Measurements from ENCODE around the gene C5AR2.
"Not testable (repeated sequence)": the region's sequence is repeated elsewhere in the genome, so short reads cannot be mapped to it uniquely, and the experiment has no call there.

Gene C5AR2

DNA sequence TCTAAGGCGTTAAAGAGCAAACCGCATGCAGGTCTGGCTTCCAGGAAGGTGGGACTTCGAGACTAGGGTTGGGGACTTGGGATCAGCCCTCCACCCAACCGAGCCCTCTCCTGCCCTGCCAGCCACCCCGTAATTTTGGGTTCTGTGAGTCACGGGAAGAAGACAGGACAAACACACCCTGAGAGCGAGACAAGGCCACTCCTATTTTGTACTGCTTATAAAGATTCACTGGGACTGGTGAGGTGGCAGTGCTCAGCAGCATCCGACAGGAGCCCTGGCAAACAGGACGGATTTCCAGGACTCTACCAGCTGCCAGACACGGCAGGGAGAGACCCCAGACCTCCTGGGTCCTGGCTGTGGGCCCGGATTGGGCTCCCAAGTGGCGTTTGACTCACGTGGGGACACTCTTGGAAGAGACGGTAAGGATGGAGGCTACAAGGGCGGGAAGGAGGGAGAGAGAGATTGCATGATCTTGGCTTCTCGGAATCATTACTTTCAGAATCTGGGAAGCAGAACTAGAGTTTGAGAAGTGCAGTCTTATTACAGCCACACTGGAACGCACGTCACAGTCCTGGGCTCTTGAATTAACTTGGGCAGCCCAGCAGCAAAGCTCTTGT, at the start of gene C5AR2:
TSS of gene C5AR2 (plus strand) at position 245 of the 617 bp plus-strand sequence. CDS start 8,625 bp downstream, outside the sequence.
- no peaks in the 10 kb centered on the region for H3K27me3 ChIP-seq (replicated peaks; ENCODE audit: control insufficient read depth, insufficient read depth, low read length)
- H3K9me3 ChIP-seq (ENCODE audit: control insufficient read depth, low read length), result no peaks in the 10 kb centered on the region
- H3K4me3 ChIP-seq (ENCODE audit: low read length), result peak within 1 kb of the TSS; percentile 65
- H3K9ac ChIP-seq (ENCODE audit: low read length), result peak within 1 kb of the TSS; percentile 59
- no peak for DNase-seq (ENCODE audit: low read depth)
- peaks cover 7% of the 10 kb centered on the region for H3K4me1 ChIP-seq (ENCODE audit: control insufficient read depth, insufficient read depth, low read length)
- no peaks in the 10 kb centered on the region for H3K36me3 ChIP-seq (ENCODE audit: control insufficient read depth, insufficient read depth, low read length, severe bottlenecking)

DNA sequence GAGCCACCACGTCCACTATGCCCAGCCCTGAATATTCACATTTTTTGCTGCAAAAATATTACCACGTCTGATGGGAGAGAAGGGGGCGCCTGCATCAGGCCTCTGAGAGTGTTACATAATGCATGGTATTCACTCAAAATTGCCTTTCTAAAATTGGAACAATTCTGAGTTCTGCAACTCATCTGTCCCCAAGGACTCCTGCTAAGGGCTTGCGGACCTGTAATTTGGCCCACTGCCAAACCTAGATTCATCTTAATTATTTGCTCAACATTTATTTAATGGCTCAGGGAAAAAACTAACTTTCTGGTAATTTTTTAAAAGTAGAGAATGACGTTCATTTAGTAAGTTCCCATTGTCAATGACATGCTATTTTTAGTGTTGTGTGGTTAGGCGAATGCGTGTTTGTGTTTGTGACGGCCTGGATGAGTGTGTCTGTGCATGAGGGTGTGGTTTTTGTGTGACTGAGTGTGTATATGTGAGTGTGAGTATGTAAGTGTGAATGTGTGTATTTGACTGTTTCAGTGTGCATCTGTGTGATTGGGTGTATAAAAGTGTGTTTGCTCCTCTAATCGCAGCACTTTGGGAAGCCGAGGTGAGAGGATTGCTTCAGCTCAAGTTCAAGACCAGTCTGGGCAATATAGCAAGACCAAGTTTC, 48.4 kb upstream of the C5AR2 start:
- Histone ChIP-seq H3K9ac (ENCODE audit: low read length) (no peak overlapping the region), H3K4me3 (ENCODE audit: low read length) (no peak overlapping the region), H3K9me3 (ENCODE audit: control insufficient read depth, low read length) (no peaks in the 10 kb centered on the region), H3K27me3 (replicated peaks; ENCODE audit: control insufficient read depth, insufficient read depth, low read length) (no peaks in the 10 kb centered on the region), H3K4me1 (ENCODE audit: control insufficient read depth, insufficient read depth, low read length) (peaks cover 7% of the 10 kb centered on the region), H3K36me3 (ENCODE audit: control insufficient read depth, insufficient read depth, low read length, severe bottlenecking) (no peaks in the 10 kb centered on the region)
- no peak for DNase-seq (ENCODE audit: low read depth)

DNA sequence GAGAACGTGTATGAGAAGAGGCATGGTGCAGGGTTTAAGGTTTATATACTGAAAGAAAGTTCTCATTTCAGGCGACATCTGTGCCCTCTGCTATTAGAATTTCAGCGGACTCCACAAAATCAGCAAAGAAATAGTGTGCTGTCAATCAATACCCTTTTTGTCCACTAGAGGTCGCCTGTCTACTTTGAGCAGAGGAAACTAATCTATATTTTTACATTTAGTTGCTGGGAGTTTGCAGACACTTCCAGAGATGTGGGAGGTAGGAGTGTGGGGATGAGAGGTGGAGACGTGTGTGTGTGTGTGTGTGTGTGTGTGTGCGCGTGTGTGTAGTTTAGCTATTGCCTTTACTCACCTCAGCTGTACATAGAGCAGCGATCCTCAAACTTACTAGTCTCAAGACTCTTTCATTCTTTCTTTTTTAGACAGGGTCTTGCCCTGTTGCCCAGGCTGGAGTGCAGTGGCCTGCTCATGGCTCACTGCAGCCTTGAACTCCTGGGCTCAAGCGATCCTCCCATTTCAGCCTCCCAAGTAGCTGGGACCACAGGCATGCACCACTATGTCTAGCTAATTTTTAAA, 47.6 kb upstream of the C5AR2 start:
- no peaks in the 10 kb centered on the region for H3K9me3 ChIP-seq (ENCODE audit: control insufficient read depth, low read length)
- peak; percentile 85 for DNase-seq (ENCODE audit: low read depth)
- no peak overlapping the region for H3K9ac ChIP-seq (ENCODE audit: low read length)
- H3K36me3 ChIP-seq (ENCODE audit: control insufficient read depth, insufficient read depth, low read length, severe bottlenecking), result no peaks in the 10 kb centered on the region
- H3K27me3 ChIP-seq (replicated peaks; ENCODE audit: control insufficient read depth, insufficient read depth, low read length), result no peaks in the 10 kb centered on the region
- H3K4me3 ChIP-seq (ENCODE audit: low read length), result no peak overlapping the region
- peaks cover 14% of the 10 kb centered on the region for H3K4me1 ChIP-seq (ENCODE audit: control insufficient read depth, insufficient read depth, low read length)

DNA sequence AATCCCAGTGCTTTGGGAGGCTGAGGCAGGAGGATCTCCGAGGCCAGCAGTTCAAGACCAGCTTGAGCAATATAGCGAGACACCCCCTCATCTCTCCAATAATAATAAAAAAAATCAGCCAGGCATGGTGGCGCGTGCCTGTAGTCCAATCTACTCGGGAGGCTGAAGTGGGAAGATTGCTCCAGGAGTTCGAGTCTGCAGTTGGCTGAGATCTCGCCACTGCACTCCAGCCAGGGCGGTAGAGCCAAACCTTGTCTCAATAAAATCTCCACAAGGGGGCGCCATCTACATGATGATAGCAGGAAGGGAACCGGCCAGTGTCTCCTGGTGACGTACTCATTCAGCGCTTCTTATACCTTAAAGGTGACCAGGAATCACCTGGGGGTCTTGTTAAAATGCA, 35.9 kb upstream of the C5AR2 start:
- Histone ChIP-seq H3K4me3 (ENCODE audit: low read length) (no peak overlapping the region), H3K4me1 (ENCODE audit: control insufficient read depth, insufficient read depth, low read length) (no peaks in the 10 kb centered on the region), H3K27me3 (replicated peaks; ENCODE audit: control insufficient read depth, insufficient read depth, low read length) (no peaks in the 10 kb centered on the region), H3K9ac (ENCODE audit: low read length) (no peak overlapping the region), H3K9me3 (ENCODE audit: control insufficient read depth, low read length) (no peaks in the 10 kb centered on the region), H3K36me3 (ENCODE audit: control insufficient read depth, insufficient read depth, low read length, severe bottlenecking) (no peaks in the 10 kb centered on the region)
- peak; percentile 96 for DNase-seq (ENCODE audit: low read depth)

DNA sequence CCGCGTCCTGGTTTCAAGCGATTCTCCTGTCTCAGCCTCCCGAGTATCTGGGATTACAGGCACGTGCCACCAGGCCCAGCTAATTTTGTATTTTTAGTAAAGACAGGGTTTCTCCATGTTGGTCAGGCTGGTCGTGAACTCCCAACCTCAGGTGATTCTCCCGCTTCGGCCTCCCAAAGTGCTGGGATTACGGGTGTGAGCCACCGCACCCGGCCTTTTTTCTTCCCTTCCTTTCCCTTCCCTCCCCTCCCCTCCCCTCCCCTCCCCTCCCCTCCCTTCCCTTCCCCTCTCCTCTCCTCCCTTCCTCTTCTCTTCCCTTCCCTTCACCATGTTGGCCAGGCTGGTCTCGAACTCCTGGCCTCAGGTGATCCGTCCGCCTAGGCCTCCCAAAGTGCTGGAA, 31.1 kb upstream of the C5AR2 start:
- not testable (repeated sequence) for H3K36me3 ChIP-seq (ENCODE audit: control insufficient read depth, insufficient read depth, low read length, severe bottlenecking); H3K4me3 ChIP-seq (ENCODE audit: low read length); H3K27me3 ChIP-seq (replicated peaks; ENCODE audit: control insufficient read depth, insufficient read depth, low read length); H3K9ac ChIP-seq (ENCODE audit: low read length); H3K4me1 ChIP-seq (ENCODE audit: control insufficient read depth, insufficient read depth, low read length); DNase-seq (ENCODE audit: low read depth); H3K9me3 ChIP-seq (ENCODE audit: control insufficient read depth, low read length)

DNA sequence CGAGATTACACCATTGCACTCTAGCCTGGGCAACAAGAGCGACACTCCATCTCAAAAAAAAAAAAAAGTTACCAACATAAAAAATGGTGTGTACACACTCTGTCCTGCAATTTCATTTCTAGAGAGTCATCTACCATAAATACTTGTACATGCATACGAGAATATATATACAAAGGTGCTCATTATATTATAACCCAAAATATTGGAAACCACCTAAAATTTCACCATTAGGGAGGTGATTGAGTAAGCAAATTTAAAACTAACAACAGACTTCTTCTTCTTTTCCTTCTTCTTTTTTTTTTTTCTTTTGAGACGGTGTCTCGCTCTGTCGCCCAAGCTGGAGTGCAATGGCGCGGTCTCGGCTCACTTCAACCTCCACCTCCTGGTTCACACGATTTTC, 29.7 kb upstream of the C5AR2 start:
- H3K36me3 ChIP-seq (ENCODE audit: control insufficient read depth, insufficient read depth, low read length, severe bottlenecking), result no peaks in the 10 kb centered on the region
- no peak for DNase-seq (ENCODE audit: low read depth)
- H3K9ac ChIP-seq (ENCODE audit: low read length), result no peak overlapping the region
- H3K27me3 ChIP-seq (replicated peaks; ENCODE audit: control insufficient read depth, insufficient read depth, low read length), result no peaks in the 10 kb centered on the region
- H3K4me1 ChIP-seq (ENCODE audit: control insufficient read depth, insufficient read depth, low read length), result peaks cover 13% of the 10 kb centered on the region
- no peaks in the 10 kb centered on the region for H3K9me3 ChIP-seq (ENCODE audit: control insufficient read depth, low read length)
- H3K4me3 ChIP-seq (ENCODE audit: low read length), result no peak overlapping the region

DNA sequence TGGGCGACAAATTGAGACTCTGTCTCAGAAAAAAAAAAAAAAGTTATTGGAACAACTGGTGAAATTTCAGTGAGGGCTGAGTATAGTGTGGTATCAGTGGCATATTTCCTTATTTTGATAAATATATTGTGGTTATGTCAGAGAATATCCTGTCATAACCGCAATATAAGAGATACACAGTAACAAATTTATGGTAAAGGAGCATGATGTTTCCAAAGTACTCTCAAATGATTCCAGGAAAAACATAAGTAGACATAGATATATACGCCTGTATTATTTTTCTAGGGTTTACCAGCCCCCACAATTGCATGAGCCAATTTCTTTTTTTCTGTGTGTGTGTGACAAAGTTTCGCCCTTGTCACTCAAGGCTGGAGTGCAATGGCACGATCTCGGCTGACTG, 28.0 kb upstream of the C5AR2 start:
- Histone ChIP-seq H3K4me1 (ENCODE audit: control insufficient read depth, insufficient read depth, low read length) (peaks cover 20% of the 10 kb centered on the region), H3K36me3 (ENCODE audit: control insufficient read depth, insufficient read depth, low read length, severe bottlenecking) (no peaks in the 10 kb centered on the region)
- DNase-seq (ENCODE audit: low read depth), result no peak

DNA sequence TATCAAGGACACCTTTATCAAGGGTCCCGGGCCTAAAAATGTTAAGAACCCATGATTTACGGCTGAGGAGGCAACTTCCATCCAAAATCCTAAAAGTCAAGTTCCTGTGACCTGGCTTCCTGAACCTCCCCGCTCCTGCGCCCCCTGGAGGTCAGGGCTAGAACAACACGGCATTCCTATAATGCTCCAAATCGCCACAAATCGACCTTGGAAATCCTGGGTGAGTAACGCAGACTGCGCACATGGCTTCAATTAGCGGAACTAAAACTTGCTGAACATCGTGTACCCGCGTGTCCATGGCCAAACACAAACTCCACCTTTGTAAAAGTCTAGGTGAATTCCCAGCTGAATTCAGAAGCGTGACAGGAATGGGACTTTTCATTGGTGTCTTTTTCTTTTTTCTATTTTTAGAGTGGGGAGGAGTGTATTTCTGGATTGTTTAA, 26.6 kb upstream of the C5AR2 start:
- no peaks in the 10 kb centered on the region for H3K36me3 ChIP-seq (ENCODE audit: control insufficient read depth, insufficient read depth, low read length, severe bottlenecking)
- H3K4me3 ChIP-seq (ENCODE audit: low read length), result no peak overlapping the region
- peak; percentile 99 for DNase-seq (ENCODE audit: low read depth)
- H3K4me1 ChIP-seq (ENCODE audit: control insufficient read depth, insufficient read depth, low read length), result peaks cover 29% of the 10 kb centered on the region
- peak overlapping the region; percentile 56 for H3K9ac ChIP-seq (ENCODE audit: low read length)
- no peaks in the 10 kb centered on the region for H3K27me3 ChIP-seq (replicated peaks; ENCODE audit: control insufficient read depth, insufficient read depth, low read length)
- no peaks in the 10 kb centered on the region for H3K9me3 ChIP-seq (ENCODE audit: control insufficient read depth, low read length)

More for the DNA sequence above, 28.0 kb upstream of the C5AR2 start:
- no peaks in the 10 kb centered on the region for H3K9me3 ChIP-seq (ENCODE audit: control insufficient read depth, low read length)
- H3K27me3 ChIP-seq (replicated peaks; ENCODE audit: control insufficient read depth, insufficient read depth, low read length), result no peaks in the 10 kb centered on the region
- H3K4me3 ChIP-seq (ENCODE audit: low read length), result no peak overlapping the region
- no peak overlapping the region for H3K9ac ChIP-seq (ENCODE audit: low read length)

DNA sequence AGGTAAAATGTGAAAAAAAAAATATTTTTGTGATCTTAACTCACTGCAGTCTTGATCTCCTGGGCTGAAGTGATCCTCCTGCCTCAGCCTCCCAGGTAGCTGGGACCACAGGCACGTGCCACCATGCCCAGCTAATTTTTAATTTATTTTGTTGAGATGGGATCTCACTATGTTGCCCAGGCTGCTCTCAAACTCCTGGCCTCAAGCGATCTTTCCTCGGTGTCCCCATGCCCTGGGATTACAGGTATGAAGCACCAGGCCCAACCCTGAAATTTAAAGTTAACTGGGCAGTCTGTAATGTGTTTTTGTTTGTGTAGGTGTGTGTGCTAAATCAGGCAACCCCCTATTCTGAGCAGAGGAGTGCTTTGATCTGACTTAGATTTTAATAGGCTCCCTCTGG, 25.7 kb upstream of the C5AR2 start:
- Histone ChIP-seq H3K9me3 (ENCODE audit: control insufficient read depth, low read length) (no peaks in the 10 kb centered on the region), H3K27me3 (replicated peaks; ENCODE audit: control insufficient read depth, insufficient read depth, low read length) (no peaks in the 10 kb centered on the region), H3K4me3 (ENCODE audit: low read length) (no peak overlapping the region), H3K4me1 (ENCODE audit: control insufficient read depth, insufficient read depth, low read length) (peaks cover 38% of the 10 kb centered on the region), H3K9ac (ENCODE audit: low read length) (peak overlapping the region; percentile 56), H3K36me3 (ENCODE audit: control insufficient read depth, insufficient read depth, low read length, severe bottlenecking) (no peaks in the 10 kb centered on the region)
- DNase-seq (ENCODE audit: low read depth), result no peak

DNA sequence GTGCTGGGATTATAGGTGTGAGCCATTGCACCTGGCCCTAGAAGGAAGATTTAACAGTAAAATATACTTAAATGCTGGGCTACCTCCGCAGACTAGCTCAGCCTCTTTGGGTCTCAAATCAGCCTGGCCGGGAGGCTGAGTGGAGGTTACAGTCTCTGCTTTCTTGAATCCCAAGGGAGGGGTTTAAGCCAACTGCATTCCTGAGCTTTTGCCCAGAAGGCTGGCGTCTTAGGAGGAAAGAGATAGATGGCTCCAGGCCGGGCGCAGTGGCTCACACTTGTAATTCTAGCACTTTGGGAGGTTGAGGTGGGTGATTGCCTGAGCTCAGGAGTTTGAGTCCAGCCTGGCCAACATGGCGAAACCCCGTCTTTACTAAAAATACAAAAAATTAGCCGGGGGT, 22.9 kb upstream of the C5AR2 start:
- peak; percentile 43 for DNase-seq (ENCODE audit: low read depth)
- Histone ChIP-seq H3K9ac (ENCODE audit: low read length) (peak overlapping the region; percentile 35), H3K36me3 (ENCODE audit: control insufficient read depth, insufficient read depth, low read length, severe bottlenecking) (no peaks in the 10 kb centered on the region), H3K4me3 (ENCODE audit: low read length) (no peak overlapping the region), H3K27me3 (replicated peaks; ENCODE audit: control insufficient read depth, insufficient read depth, low read length) (no peaks in the 10 kb centered on the region), H3K4me1 (ENCODE audit: control insufficient read depth, insufficient read depth, low read length) (peaks cover 39% of the 10 kb centered on the region), H3K9me3 (ENCODE audit: control insufficient read depth, low read length) (no peaks in the 10 kb centered on the region)

DNA sequence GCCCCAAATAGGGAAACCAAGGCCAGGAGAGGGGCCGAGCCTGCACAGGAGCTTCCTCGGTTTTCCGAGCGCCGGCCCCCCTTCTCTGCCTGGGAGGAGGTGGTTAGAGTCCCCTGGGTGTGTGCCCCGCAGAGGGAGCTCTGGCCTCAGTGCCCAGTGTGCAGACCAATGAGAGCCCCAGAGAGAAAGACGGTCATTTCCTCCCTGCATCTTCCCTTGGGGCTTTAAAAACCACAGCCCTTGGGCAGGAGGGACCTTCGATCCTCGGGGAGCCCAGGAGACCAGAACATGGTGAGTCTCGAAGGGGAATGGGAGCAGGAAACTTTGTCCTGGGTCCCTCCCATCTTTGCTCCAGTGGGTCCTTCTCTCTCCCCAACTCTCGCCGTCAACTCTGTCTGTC, 22.4 kb upstream of the C5AR2 start, which contains the start of gene C5AR1:
TSS of gene C5AR1 (plus strand) at position 254 of the 400 bp plus-strand sequence. CDS start at position 289, 35 bp downstream.
- Histone ChIP-seq H3K4me1 (ENCODE audit: control insufficient read depth, insufficient read depth, low read length) (peaks cover 39% of the 10 kb centered on the region), H3K27me3 (replicated peaks; ENCODE audit: control insufficient read depth, insufficient read depth, low read length) (no peaks in the 10 kb centered on the region), H3K9ac (ENCODE audit: low read length) (peak within 1 kb of the TSS; percentile 35), H3K4me3 (ENCODE audit: low read length) (no peak within 1 kb of the TSS), H3K9me3 (ENCODE audit: control insufficient read depth, low read length) (no peaks in the 10 kb centered on the region), H3K36me3 (ENCODE audit: control insufficient read depth, insufficient read depth, low read length, severe bottlenecking) (no peaks in the 10 kb centered on the region)
- DNase-seq (ENCODE audit: low read depth), result no peak

Data from adipocyte (in vitro differentiated cells).